BLaER1 treated with 17β-estradiol and CSF1 and Interleukin-3, amounts not matched to agents 10 nM and 100 nM (cell line): ENCODE measurements around the gene UACA.

Source experiments
- H3K27ac ChIP-seq, 11 experiments: shearing (Covaris generic); formaldehyde crosslinking; 2 replicates each; pipeline ENCODE4 v1.8.1; 2022
- H3K27me3 ChIP-seq, 11 experiments: shearing (Covaris generic); formaldehyde crosslinking; 2 replicates each; pipeline ENCODE4 v1.8.1; 2022
- H3K36me3 ChIP-seq, 11 experiments: shearing (Covaris generic); formaldehyde crosslinking; 2 replicates each; pipeline ENCODE4 v1.8.1; 2022
- H3K4me1 ChIP-seq, 10 experiments: shearing (Covaris generic); formaldehyde crosslinking; 2 replicates each; pipeline ENCODE4 v1.8.1; 2022
- H3K4me2 ChIP-seq, 11 experiments: shearing (Covaris generic); formaldehyde crosslinking; 2 replicates each; pipeline ENCODE4 v1.8.1; 2022
- H3K4me3 ChIP-seq, 10 experiments: shearing (Covaris generic); formaldehyde crosslinking; 2 replicates each; pipeline ENCODE4 v1.8.1; 2022
- H3K9ac ChIP-seq, 11 experiments: shearing (Covaris generic); formaldehyde crosslinking; 2 replicates each; pipeline ENCODE4 v1.8.1; 2022
- H3K9me3 ChIP-seq, 11 experiments: shearing (Covaris generic); formaldehyde crosslinking; replicated peaks in 1 of 11; 2 replicates each; pipeline ENCODE4 v1.8.1; 2022
- H4K20me1 ChIP-seq, 11 experiments: shearing (Covaris generic); formaldehyde crosslinking; 2 replicates each; pipeline ENCODE4 v1.8.1; 2022
- Cebpa-rat ChIP-seq, 11 experiments: shearing (Covaris generic); IDR thresholded peaks; 2 replicates each; pipeline ENCODE4 v1.8.1; 2022

UACA gene

GRCh38 chr15:70608144-70608543 lies 155.2 kb downstream of the UACA start:
- Histone ChIP-seq H3K27ac (no peak overlapping the region), H3K36me3 (no peaks in the 10 kb centered on the region), H3K4me1 (peaks cover 0 to 11% (median 9%) of the 10 kb centered on the region in 10 experiments; a peak in 10 of 20 replicates), H3K27me3 (peaks cover 0 to 12% (median 0%) of the 10 kb centered on the region in 11 experiments; a peak in 4 of 22 replicates), H4K20me1 (no peaks in the 10 kb centered on the region), H3K4me3 (no peak overlapping the region), H3K9ac (no peak overlapping the region), H3K4me2 (no peak overlapping the region), H3K9me3 (peaks cover 0 to 4% (median 0%) of the 10 kb centered on the region in 11 experiments; a peak in 2 of 22 replicates)
- no peak for TF ChIP-seq Cebpa-rat (IDR thresholded peaks at IDR 0.05)

GRCh38 chr15:70605606-70606410 lies 157.6 kb downstream of the UACA start:
- Histone ChIP-seq H3K4me1 (peaks cover 0 to 11% (median 9%) of the 10 kb centered on the region in 10 experiments; a peak in 10 of 20 replicates), H4K20me1 (no peaks in the 10 kb centered on the region), H3K9ac (no peak overlapping the region), H3K4me3 (no peak overlapping the region), H3K4me2 (no peak overlapping the region), H3K9me3 (peaks cover 0 to 2% (median under 1%) of the 10 kb centered on the region in 11 experiments; a peak in 6 of 22 replicates), H3K36me3 (no peaks in the 10 kb centered on the region), H3K27me3 (peaks cover 0 to 12% (median 0%) of the 10 kb centered on the region in 11 experiments; a peak in 4 of 22 replicates), H3K27ac (no peak overlapping the region)
- TF ChIP-seq Cebpa-rat (IDR thresholded peaks at IDR 0.05) = no peak

GRCh38 chr15:70604666-70605315 lies 158.6 kb downstream of the UACA start:
- TF ChIP-seq Cebpa-rat (IDR thresholded peaks at IDR 0.05) = no peak
- Histone ChIP-seq H3K9ac (no peak overlapping the region), H3K27me3 (peaks cover 0 to 12% (median 0%) of the 10 kb centered on the region in 11 experiments; a peak in 4 of 22 replicates), H4K20me1 (no peaks in the 10 kb centered on the region), H3K4me3 (no peak overlapping the region), H3K36me3 (no peaks in the 10 kb centered on the region), H3K27ac (no peak overlapping the region), H3K9me3 (peaks cover 0 to 12% (median 11%) of the 10 kb centered on the region in 11 experiments; a peak in 19 of 22 replicates), H3K4me2 (peak overlapping the region; percentile 9 to 60 (median 45); a peak in 18 of 22 replicates), H3K4me1 (peaks cover 0 to 11% (median 9%) of the 10 kb centered on the region in 10 experiments; a peak in 10 of 20 replicates)
